ENCODE data around the gene LCN9. TPM values are rescaled to one million over a fixed set of nuclear protein-coding genes. Genes with fewer than 3 reads are reported as not detected.

LCN9 gene
- total RNA-seq, 1 experiment from 2014 or later = 0.52 TPM

DNA sequence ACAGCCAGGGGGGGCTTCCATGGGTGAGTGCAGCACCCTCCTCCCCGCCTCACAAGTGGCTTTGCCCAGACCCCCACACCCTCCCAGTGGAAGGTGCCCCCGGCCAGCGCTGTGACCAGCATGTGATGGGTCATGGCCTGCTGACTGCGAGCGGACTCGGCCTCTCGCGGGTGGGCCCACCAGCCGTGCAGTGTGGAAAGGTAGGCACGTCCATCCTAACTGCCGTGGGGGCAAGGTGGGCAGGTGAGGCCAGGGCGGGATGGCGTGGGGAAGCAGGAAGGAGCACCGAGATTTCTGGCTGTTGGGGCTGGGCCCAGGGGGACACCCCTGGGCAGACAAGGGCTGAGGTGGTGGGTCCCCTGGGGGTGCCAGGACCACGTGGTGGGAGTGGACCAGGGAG, 24.1 kb downstream of the LCN9 start:
- DNase-seq = no peak
- no peak overlapping the region for H2AFZ ChIP-seq (ENCODE audit: low read length)
- no peak overlapping the region for H4K91ac ChIP-seq (ENCODE audit: insufficient read length, low read depth, low read length)
- no peak overlapping the region; a peak in 1 of 5 replicates for H3K4me3 Mint-ChIP-seq
- WGBS (ENCODE audit: extremely low coverage, insufficient read length, low lambda C conversion rate) = no CpG with 5 or more reads among the region's 15 CpGs
- H3K18ac ChIP-seq (ENCODE audit: insufficient read length, low read depth, low read length) = no peak overlapping the region
- H3T11ph ChIP-seq (ENCODE audit: low read length) = no peak overlapping the region
- no peak overlapping the region for H3K9ac ChIP-seq (ENCODE audit: extremely low read depth, insufficient read length, low read length)
- H3K27me3 Mint-ChIP-seq (ENCODE audit: low read depth) = peaks cover 2% of the 10 kb centered on the region; the same call in 1 of the 2 replicates
- no peak overlapping the region for H2BK20ac ChIP-seq (ENCODE audit: low read depth, low read length, poor library complexity, severe bottlenecking)
- H2BK5ac ChIP-seq (ENCODE audit: insufficient read length, low read length) = no peak overlapping the region
- no peak overlapping the region for H2BK12ac ChIP-seq (ENCODE audit: insufficient read length, low read depth, low read length)
- H4K5ac ChIP-seq (ENCODE audit: insufficient read length, low read depth, low read length) = no peak overlapping the region
- no peak overlapping the region; the same call in 1 of the 2 replicates for H3K14ac ChIP-seq (ENCODE audit: insufficient read depth, low read length)
- H3K79me2 ChIP-seq (ENCODE audit: insufficient read depth, low read length) = no peaks in the 10 kb centered on the region
- no peak overlapping the region for H2BK15ac ChIP-seq (ENCODE audit: low read depth, low read length)
- no peak overlapping the region for H3K56ac ChIP-seq (ENCODE audit: insufficient read length, low read depth, low read length)
- no peak overlapping the region for H3K4me2 ChIP-seq (ENCODE audit: insufficient read depth, insufficient read length, low read length)
- no peaks in the 10 kb centered on the region for H3K79me1 ChIP-seq (ENCODE audit: insufficient read depth, low read depth, low read length, poor library complexity, severe bottlenecking)
- H4K20me1 ChIP-seq (ENCODE audit: control insufficient read depth, insufficient read depth, insufficient read length) = no peaks in the 10 kb centered on the region
- no peaks in the 10 kb centered on the region for H3K4me1 ChIP-seq (ENCODE audit: insufficient read depth, low read length)
- H3K4me1 Mint-ChIP-seq = peaks cover 4 to 5% of the 10 kb centered on the region in 2 experiments; a peak in 3 of 4 replicates
- no peak overlapping the region for H4K8ac ChIP-seq (replicated peaks; ENCODE audit: insufficient read length, low read depth, low read length)
- no peak for TF ChIP-seq CTCF (conservative IDR thresholded peaks at IDR 0.05)
- no peak overlapping the region for H3K27ac ChIP-seq (ENCODE audit: insufficient read length, low read depth, low read length)
- no peak overlapping the region for H2BK120ac ChIP-seq (ENCODE audit: low read depth, low read length, poor library complexity, severe bottlenecking)
- H3K27me3 ChIP-seq (ENCODE audit: insufficient read depth, low read length) = no peaks in the 10 kb centered on the region
- no peak overlapping the region for H3K27ac Mint-ChIP-seq
- no peaks in the 10 kb centered on the region; a peak in 1 of 7 replicates for H3K36me3 Mint-ChIP-seq (ENCODE audit: insufficient read depth in 1 of 3, low read depth in 3 of 3)
- H2AK5ac ChIP-seq (ENCODE audit: insufficient read length, low read length) = no peak overlapping the region
- no peaks in the 10 kb centered on the region for H3K9me3 ChIP-seq (ENCODE audit: control insufficient read depth, low read depth, low read length)
- no peaks in the 10 kb centered on the region for H3K23me2 ChIP-seq (ENCODE audit: insufficient read length, low read depth, low read length, poor library complexity, severe bottlenecking)
- H3K23ac ChIP-seq (ENCODE audit: insufficient read length, low read depth, low read length) = no peak overlapping the region
- H3K9me3 Mint-ChIP-seq = no peaks in the 10 kb centered on the region; a peak in 1 of 5 replicates
- no peak overlapping the region for H3K4ac ChIP-seq (ENCODE audit: low read depth, low read length)
